NOMO-1 treated with DMSO at 0.1 percent for 48 hours (cell line): ENCODE data around the gene SLC24A3.
"Not testable (repeated sequence)": the region's sequence is repeated elsewhere in the genome, so short reads cannot be mapped to it uniquely, and the experiment has no call there.

Experiments
- DNase-seq: peaks from one replicate; lab custom pipeline; 2025; ENCODE audit not compliant: unreplicated experiment; lab: John Stamatoyannopoulos, UW

Gene SLC24A3

GRCh38 chr20:19616620-19617019 is 404.2 kb downstream of the SLC24A3 start:
- DNase-seq, result no peak

- no peak for DNase-seq
Observed at GRCh38 chr20:19617256-19617655, 404.8 kb downstream of the SLC24A3 start.

GRCh38 chr20:19618711-19619110 is 406.3 kb downstream of the SLC24A3 start:
- DNase-seq, result no peak

GRCh38 chr20:19619904-19620430 is 407.5 kb downstream of the SLC24A3 start:
- DNase-seq, result no peak

GRCh38 chr20:19620446-19620845 is 408.0 kb downstream of the SLC24A3 start:
- DNase-seq, result no peak

- DNase-seq, result peak; percentile 3
Observed at GRCh38 chr20:19621072-19621471, 408.6 kb downstream of the SLC24A3 start.

GRCh38 chr20:19624221-19624965 is 412.0 kb downstream of the SLC24A3 start:
- no peak for DNase-seq

GRCh38 chr20:19625426-19625825 is 413.0 kb downstream of the SLC24A3 start:
- DNase-seq, result no peak

GRCh38 chr20:19626896-19627295 is 414.5 kb downstream of the SLC24A3 start:
- DNase-seq, result no peak

GRCh38 chr20:19628570-19629134 is 416.2 kb downstream of the SLC24A3 start:
- DNase-seq, result peak; percentile 43

- no peak for DNase-seq
Observed at GRCh38 chr20:19631410-19631809, 419.0 kb downstream of the SLC24A3 start.

- DNase-seq, result no peak
Observed at GRCh38 chr20:19633985-19634384, 421.5 kb downstream of the SLC24A3 start.

- DNase-seq, result not testable (repeated sequence)
Observed at GRCh38 chr20:19639471-19640045, 427.1 kb downstream of the SLC24A3 start.

GRCh38 chr20:19642860-19643259 is 430.4 kb downstream of the SLC24A3 start:
- DNase-seq, result no peak

- no peak for DNase-seq
Observed at GRCh38 chr20:19644085-19644484, 431.6 kb downstream of the SLC24A3 start.

- no peak for DNase-seq
Observed at GRCh38 chr20:19646963-19647362, 434.5 kb downstream of the SLC24A3 start.

GRCh38 chr20:19648024-19648423 is 435.6 kb downstream of the SLC24A3 start:
- DNase-seq, result no peak

- DNase-seq, result no peak
Observed at GRCh38 chr20:19649041-19649440, 436.6 kb downstream of the SLC24A3 start.

GRCh38 chr20:19652591-19653026 is 440.2 kb downstream of the SLC24A3 start:
- DNase-seq, result no peak

GRCh38 chr20:19653327-19653726 is 440.9 kb downstream of the SLC24A3 start:
- no peak for DNase-seq

GRCh38 chr20:19654921-19655320 is 442.5 kb downstream of the SLC24A3 start:
- DNase-seq, result no peak

- peak; percentile 90 for DNase-seq
Observed at GRCh38 chr20:19658137-19658536, 445.7 kb downstream of the SLC24A3 start.
